ENCODE measurements around the gene DQX1.

DQX1 gene

GRCh38 chr2:74514368-74515270 lies 11.4 kb downstream of the DQX1 start, which contains the start of gene TLX2:
Gene TLX2, plus strand, starts transcription at chr2:74514450. Its CDS starts 357 bp downstream, at chr2:74514807.
- Histone ChIP-seq H4K20me1 (peaks cover 0 to 37% (median 23%) of the 10 kb centered on the region in 11 experiments; a peak in 15 of 22 replicates), H3K4me2 (peak within 1 kb of the TSS; percentile 12 to 73 (median 49); a peak in 21 of 22 replicates), H3K4me1 (peaks cover 5 to 19% (median 8%) of the 10 kb centered on the region in 10 experiments; a peak in 11 of 20 replicates), H3K9me3 (replicated peaks in 1 of 11) (peaks cover 4 to 29% (median 17%) of the 10 kb centered on the region in 11 experiments; a peak in 15 of 22 replicates), H3K36me3 (no peaks in the 10 kb centered on the region), H3K27ac (no peak within 1 kb of the TSS), H3K9ac (no peak within 1 kb of the TSS), H3K27me3 (peaks cover 100% of the 10 kb centered on the region in 11 experiments), H3K4me3 (peak within 1 kb of the TSS in 9 of 10 experiments; percentile 17 to 36 (median 20); a peak in 9 of 20 replicates)
- TF ChIP-seq Cebpa-rat (IDR thresholded peaks at IDR 0.05): no peak

GRCh38 chr2:74513605-74514367 lies 12.2 kb downstream of the DQX1 start:
- peaks cover 93 to 100% (median 100%) of the 10 kb centered on the region in 11 experiments for H3K27me3 ChIP-seq
- no peak overlapping the region for H3K27ac ChIP-seq
- 0 out of 20 replicates have a peak overlapping the region, but pooled peaks of 1 of the 10 experiments have one; percentile 19 for H3K4me3 ChIP-seq
- H4K20me1 ChIP-seq: peaks cover 0 to 37% (median 23%) of the 10 kb centered on the region in 11 experiments; a peak in 15 of 22 replicates
- H3K36me3 ChIP-seq: no peaks in the 10 kb centered on the region
- H3K9ac ChIP-seq: no peak overlapping the region
- peak overlapping the region; percentile 3 to 73 (median 45); a peak in 11 of 22 replicates for H3K4me2 ChIP-seq
- peaks cover 4 to 29% (median 17%) of the 10 kb centered on the region in 11 experiments; a peak in 15 of 22 replicates for H3K9me3 ChIP-seq (replicated peaks in 1 of 11)
- H3K4me1 ChIP-seq: peaks cover 5 to 19% (median 8%) of the 10 kb centered on the region in 10 experiments; a peak in 11 of 20 replicates
- TF ChIP-seq Cebpa-rat (IDR thresholded peaks at IDR 0.05): no peak

GRCh38 chr2:74512744-74513604 lies 13.1 kb downstream of the DQX1 start:
- peaks cover 4 to 29% (median 17%) of the 10 kb centered on the region in 11 experiments; a peak in 15 of 22 replicates for H3K9me3 ChIP-seq (replicated peaks in 1 of 11)
- H3K4me2 ChIP-seq: no peak overlapping the region
- H3K9ac ChIP-seq: no peak overlapping the region
- peaks cover 0 to 37% (median 23%) of the 10 kb centered on the region in 11 experiments; a peak in 15 of 22 replicates for H4K20me1 ChIP-seq
- H3K4me1 ChIP-seq: peaks cover 11 to 24% (median 13%) of the 10 kb centered on the region in 10 experiments
- no peak overlapping the region for H3K4me3 ChIP-seq
- no peak overlapping the region for H3K27ac ChIP-seq
- no peak for TF ChIP-seq Cebpa-rat (IDR thresholded peaks at IDR 0.05)
- no peaks in the 10 kb centered on the region for H3K36me3 ChIP-seq
- peaks cover 85 to 100% (median 100%) of the 10 kb centered on the region in 11 experiments for H3K27me3 ChIP-seq

- H3K9ac ChIP-seq: no peak overlapping the region
- no peak overlapping the region for H3K4me3 ChIP-seq
- H3K36me3 ChIP-seq: peaks cover 0 to 3% (median 0%) of the 10 kb centered on the region in 11 experiments; a peak in 4 of 22 replicates
- H3K9me3 ChIP-seq (replicated peaks in 1 of 11): peaks cover 4 to 28% (median 15%) of the 10 kb centered on the region in 11 experiments; a peak in 15 of 22 replicates
- no peak overlapping the region for H3K4me2 ChIP-seq
- H3K27ac ChIP-seq: no peak overlapping the region
- peaks cover 0 to 35% (median 23%) of the 10 kb centered on the region in 11 experiments; a peak in 15 of 22 replicates for H4K20me1 ChIP-seq
- no peak for TF ChIP-seq Cebpa-rat (IDR thresholded peaks at IDR 0.05)
- H3K4me1 ChIP-seq: peaks cover 17 to 34% (median 23%) of the 10 kb centered on the region in 10 experiments
- H3K27me3 ChIP-seq: peaks cover 69 to 86% (median 83%) of the 10 kb centered on the region in 11 experiments
Measured at GRCh38 chr2:74511104-74511989, 14.7 kb downstream of the DQX1 start.

GRCh38 chr2:74510272-74510671 lies 15.8 kb downstream of the DQX1 start:
- H3K4me1 ChIP-seq: peaks cover 28 to 42% (median 34%) of the 10 kb centered on the region in 10 experiments
- no peak for TF ChIP-seq Cebpa-rat (IDR thresholded peaks at IDR 0.05)

GRCh38 chr2:74507926-74508520 lies 18.0 kb downstream of the DQX1 start:
- peak overlapping the region; percentile 92 to 98 (median 95) for H3K9ac ChIP-seq
- H3K4me2 ChIP-seq: peak overlapping the region; percentile 81 to 98 (median 94)
- peaks cover 0 to 8% (median 0%) of the 10 kb centered on the region in 11 experiments; a peak in 7 of 22 replicates for H4K20me1 ChIP-seq
- peaks cover 49 to 83% (median 79%) of the 10 kb centered on the region in 11 experiments for H3K27me3 ChIP-seq
- peak overlapping the region; percentile 67 to 80 (median 73) for H3K4me3 ChIP-seq
- TF ChIP-seq Cebpa-rat (IDR thresholded peaks at IDR 0.05): no peak
- H3K4me1 ChIP-seq: peaks cover 28 to 48% (median 34%) of the 10 kb centered on the region in 10 experiments
- peaks cover 11 to 24% (median 18%) of the 10 kb centered on the region in 11 experiments; a peak in 21 of 22 replicates for H3K36me3 ChIP-seq
- peak overlapping the region; percentile 95 to 98 (median 97) for H3K27ac ChIP-seq
- peaks cover 0 to 4% (median 0%) of the 10 kb centered on the region in 11 experiments; a peak in 1 of 22 replicates for H3K9me3 ChIP-seq (replicated peaks in 1 of 11)

More at GRCh38 chr2:74510272-74510671, 15.8 kb downstream of the DQX1 start:
- Histone ChIP-seq H3K9me3 (replicated peaks in 1 of 11) (peaks cover 0 to 17% (median 5%) of the 10 kb centered on the region in 11 experiments; a peak in 12 of 22 replicates), H4K20me1 (peaks cover 0 to 26% (median 17%) of the 10 kb centered on the region in 11 experiments; a peak in 16 of 22 replicates), H3K36me3 (peaks cover 7 to 13% (median 8%) of the 10 kb centered on the region in 11 experiments; a peak in 21 of 22 replicates), H3K9ac (no peak overlapping the region), H3K27ac (no peak overlapping the region), H3K27me3 (peaks cover 58 to 83% (median 79%) of the 10 kb centered on the region in 11 experiments), H3K4me3 (no peak overlapping the region), H3K4me2 (no peak overlapping the region)

All from BLaER1 treated with 17β-estradiol and CSF1 and Interleukin-3, amounts not matched to agents 10 nM and 100 nM (cell line).